MCF 10A (cell line): ENCODE data around the gene TIMP3. TPM values are rescaled to one million over a fixed set of nuclear protein-coding genes. Genes with fewer than 3 reads are reported as not detected.

Source experiments
- BruUV-seq: library from RNA; stranded (reverse); fragments of 400-500 nt; replicated peaks from 2 replicates; lab custom pipeline; 2021; lab: Mats Ljungman, UMichigan
- CTCF ChIA-PET: fragments of 300-600 bp; sonication (Branson Sonifier 250); formaldehyde crosslinking; extraction: SDS; loops from one replicate; lab custom pipeline; 2021; ENCODE audit warnings: antibody characterized with exemption, inconsistent platforms; lab: Yijun Ruan, JAX
- POLR2A ChIA-PET: fragments of 300-600, 350-650 bp; sonication (Branson Sonifier 250); formaldehyde crosslinking; extraction: SDS; loops from one replicate; lab custom pipeline; 2020; ENCODE audit warnings: antibody characterized with exemption, inconsistent platforms; lab: Yijun Ruan, JAX
- DNase-seq: peaks from one replicate; pipeline ENCODE4 v3.0.0-alpha.2; 2018; ENCODE audit not compliant: unreplicated experiment
- H3K27ac Mint-ChIP-seq: one replicate; pipeline ENCODE4 v1.8.0; 2022; ENCODE audit warnings: mild to moderate bottlenecking, low read depth, mixed read lengths; ENCODE audit not compliant: unreplicated experiment
- H3K27me3 Mint-ChIP-seq: one replicate; pipeline ENCODE4 v1.8.0; 2022; ENCODE audit warnings: mixed read lengths; ENCODE audit not compliant: insufficient read depth, unreplicated experiment
- H3K36me3 Mint-ChIP-seq: one replicate; pipeline ENCODE4 v1.8.0; 2022; ENCODE audit warnings: mild to moderate bottlenecking, moderate library complexity, mixed read lengths; ENCODE audit not compliant: insufficient read depth, unreplicated experiment
- H3K4me1 Mint-ChIP-seq: one replicate; pipeline ENCODE4 v1.8.0; 2022; ENCODE audit warnings: mixed read lengths; ENCODE audit not compliant: insufficient read depth, unreplicated experiment
- H3K4me3 Mint-ChIP-seq: one replicate; pipeline ENCODE4 v1.8.0; 2022; ENCODE audit warnings: mild to moderate bottlenecking, moderate library complexity, mixed read lengths; ENCODE audit not compliant: unreplicated experiment
- H3K9me3 Mint-ChIP-seq: one replicate; pipeline ENCODE4 v1.8.0; 2022; ENCODE audit warnings: mixed read lengths; ENCODE audit not compliant: unreplicated experiment
- CTCF ChIP-seq: fragments of 200-600 bp; IDR thresholded peaks from one replicate; pipeline ENCODE4 v1.8.0; 2022; ENCODE audit warnings: antibody characterized with exemption, mild to moderate bottlenecking; ENCODE audit not compliant: unreplicated experiment
- intact Hi-C: fragments of 100-400 bp; cut with micrococcal nuclease; formaldehyde crosslinking; loops from 2 replicates; pipeline ENCODE4 v1.14.1; 2022
- total RNA-seq: library from RNA; stranded (reverse); gene quantifications from 2 replicates; pipeline ENCODE4 v1.2.3, GENCODE V29; 2022

Gene TIMP3
- total RNA-seq, 1 experiment from 2014 or later = 50.6 TPM

- intact Hi-C loops = no loop called here
- Mint-ChIP-seq H3K9me3 (no peaks in the 10 kb centered on the region), H3K4me1 (peaks cover 27% of the 10 kb centered on the region), H3K36me3 (peaks cover 7% of the 10 kb centered on the region), H3K27me3 (no peaks in the 10 kb centered on the region), H3K4me3 (no peak overlapping the region), H3K27ac (no peak overlapping the region)
- POLR2A ChIA-PET = no interaction called here
- CTCF ChIA-PET = interaction anchor here (0.8 to 1.5 kb wide), 2 partner anchors 14 to 93 kb away, joined by 3 read pairs; no protein-coding TSS in a partner anchor
- DNase-seq = no peak
- no peak for TF ChIP-seq CTCF
- BruUV-seq = no TSS peak
Measured at GRCh38 chr22:32818446-32819115, 17.1 kb downstream of the TIMP3 start.

DNA sequence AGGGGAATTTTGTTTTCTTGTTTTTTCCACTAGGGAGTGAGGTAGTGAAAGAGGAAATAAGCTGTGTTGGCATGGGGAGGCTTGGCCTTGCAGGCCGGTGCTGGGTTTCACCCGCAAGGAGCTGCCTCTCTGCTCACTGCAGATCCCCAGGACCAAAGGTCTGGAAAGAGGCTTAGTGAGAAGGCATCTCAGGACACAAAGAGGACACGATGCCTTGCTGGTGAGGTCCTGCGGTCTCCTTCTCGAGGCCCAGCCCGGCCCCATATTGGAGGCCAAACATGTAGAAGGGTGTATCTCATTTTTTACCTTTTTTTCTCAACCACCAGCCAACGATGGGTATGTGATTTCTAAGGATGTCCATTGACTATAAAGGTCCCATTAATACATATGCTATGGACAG, 17.6 kb downstream of the TIMP3 start:
- Mint-ChIP-seq H3K4me3 (no peak overlapping the region), H3K36me3 (peaks cover 7% of the 10 kb centered on the region), H3K4me1 (peaks cover 22% of the 10 kb centered on the region), H3K27ac (no peak overlapping the region), H3K27me3 (no peaks in the 10 kb centered on the region), H3K9me3 (no peaks in the 10 kb centered on the region)
- no peak for TF ChIP-seq CTCF
- no peak for DNase-seq
- ChIA-PET CTCF (interaction anchor here (0.8 to 1.5 kb wide), 2 partner anchors 13 to 93 kb away, joined by 3 read pairs; no protein-coding TSS in a partner anchor), POLR2A (no interaction called here)
- intact Hi-C loops = no loop called here
- BruUV-seq = no TSS peak

DNA sequence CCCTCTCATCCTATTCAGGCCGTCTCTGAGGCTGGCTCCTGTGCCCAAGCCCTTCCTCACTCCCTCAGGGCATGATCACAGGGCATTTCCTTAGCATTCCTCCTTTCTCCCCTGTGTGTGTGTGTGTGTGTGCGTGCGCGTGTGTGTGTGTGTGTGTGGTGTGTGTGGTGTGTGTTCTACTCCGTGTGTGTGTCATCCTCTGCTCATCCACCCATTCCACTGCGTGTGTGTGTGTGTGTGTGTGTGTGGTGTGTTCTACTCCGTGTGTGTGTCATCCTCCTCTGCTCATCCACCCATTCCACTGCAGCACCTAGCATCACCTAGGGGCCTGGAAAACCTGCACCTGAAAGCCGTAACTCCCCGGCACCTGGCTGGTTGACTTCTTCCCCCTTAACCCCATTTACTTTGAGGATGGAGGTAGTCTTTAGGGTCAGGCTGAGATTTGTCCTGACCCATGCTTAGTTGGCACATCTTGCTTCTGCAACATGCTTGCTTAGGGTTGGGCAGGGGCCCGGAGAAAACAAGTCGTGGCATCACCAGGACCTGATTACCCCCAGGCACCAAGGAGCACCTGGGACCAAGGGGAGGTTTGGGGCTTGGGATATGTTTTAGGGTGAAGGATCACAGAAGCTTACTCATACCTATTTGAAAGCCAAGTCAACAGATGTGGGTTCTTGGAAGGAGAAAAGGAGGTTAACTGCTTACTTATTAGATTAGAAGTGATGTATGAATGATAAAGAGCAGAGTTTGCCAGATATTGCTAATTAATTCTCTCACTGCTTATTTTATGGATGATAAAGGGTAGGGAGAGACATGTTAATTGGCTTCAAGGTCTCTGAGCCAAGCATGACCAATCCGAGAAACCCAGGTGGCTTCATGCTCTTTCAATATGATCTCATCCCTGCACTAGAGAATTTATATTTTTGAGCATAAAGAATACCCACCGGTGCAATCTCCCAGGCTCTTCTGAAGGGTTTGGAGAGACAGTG, 18.9 kb downstream of the TIMP3 start:
- H3K36me3 Mint-ChIP-seq = peaks cover 12% of the 10 kb centered on the region
- no peaks in the 10 kb centered on the region for H3K27me3 Mint-ChIP-seq
- H3K9me3 Mint-ChIP-seq = no peaks in the 10 kb centered on the region
- BruUV-seq = no TSS peak
- H3K27ac Mint-ChIP-seq = peak overlapping the region; percentile 12
- TF ChIP-seq CTCF = no peak
- DNase-seq = no peak
- H3K4me1 Mint-ChIP-seq = peaks cover 20% of the 10 kb centered on the region
- intact Hi-C loops = no loop called here
- H3K4me3 Mint-ChIP-seq = no peak overlapping the region
- ChIA-PET POLR2A (no interaction called here), CTCF (interaction anchor here (0.6 kb wide), 1 partner anchor 31 kb away, joined by 3 read pairs; no protein-coding TSS in a partner anchor)
